ENCODE data around the gene SLC22A25. TPM values are rescaled to one million over a fixed set of nuclear protein-coding genes. Genes with fewer than 3 reads are reported as not detected.
A peak's percentile ranks its signal among the peaks of the same experiment; 100 is the strongest.

SLC22A25 gene
- polyA plus RNA-seq, 1 of the 3 experiments (the other 2 are of a cell fraction), result not detected

- H3K9ac ChIP-seq, result no peak overlapping the region
- H3K9me3 ChIP-seq, result no peaks in the 10 kb centered on the region
- POLR2A ChIA-PET, result no interaction called here
- no peaks in the 10 kb centered on the region for H3K36me3 ChIP-seq (replicated peaks in 1 of 2; ENCODE audit: control insufficient read depth in 1 of 2, insufficient read depth in 2 of 2, low read length in 1 of 2)
- H3K27ac ChIP-seq (ENCODE audit: low read depth in 2 of 2, low read length in 1 of 2), result no peak overlapping the region
- no peak overlapping the region for H3K4me3 ChIP-seq (ENCODE audit: low read depth in 2 of 2, low read length in 1 of 2)
- H3K9me2 ChIP-seq, result no peaks in the 10 kb centered on the region
- CTCF ChIA-PET, result interaction anchor here (1.4 kb wide), 2 partner anchors 239 to 251 kb away, joined by 3 to 4 read pairs; no protein-coding TSS in a partner anchor
- no peak overlapping the region for H3K4me2 ChIP-seq
- DNase-seq, result no peak
- H3F3A ChIP-seq (replicated peaks; ENCODE audit: insufficient read depth), result no peaks in the 10 kb centered on the region
- H2AFZ ChIP-seq (ENCODE audit: low read depth), result no peak overlapping the region
- no peaks in the 10 kb centered on the region for H3K27me3 ChIP-seq (ENCODE audit: insufficient read depth)
- H3K4me1 ChIP-seq (ENCODE audit: control insufficient read depth in 1 of 2, insufficient read depth in 2 of 2, low read depth in 1 of 2, low read length in 1 of 2), result no peaks in the 10 kb centered on the region
- 0% methylated on average over 1 of the region's 1 CpG for WGBS (ENCODE audit: low lambda C conversion rate)
- H3K79me2 ChIP-seq (ENCODE audit: insufficient read depth), result no peaks in the 10 kb centered on the region
- TF ChIP-seq, protein P1, sequence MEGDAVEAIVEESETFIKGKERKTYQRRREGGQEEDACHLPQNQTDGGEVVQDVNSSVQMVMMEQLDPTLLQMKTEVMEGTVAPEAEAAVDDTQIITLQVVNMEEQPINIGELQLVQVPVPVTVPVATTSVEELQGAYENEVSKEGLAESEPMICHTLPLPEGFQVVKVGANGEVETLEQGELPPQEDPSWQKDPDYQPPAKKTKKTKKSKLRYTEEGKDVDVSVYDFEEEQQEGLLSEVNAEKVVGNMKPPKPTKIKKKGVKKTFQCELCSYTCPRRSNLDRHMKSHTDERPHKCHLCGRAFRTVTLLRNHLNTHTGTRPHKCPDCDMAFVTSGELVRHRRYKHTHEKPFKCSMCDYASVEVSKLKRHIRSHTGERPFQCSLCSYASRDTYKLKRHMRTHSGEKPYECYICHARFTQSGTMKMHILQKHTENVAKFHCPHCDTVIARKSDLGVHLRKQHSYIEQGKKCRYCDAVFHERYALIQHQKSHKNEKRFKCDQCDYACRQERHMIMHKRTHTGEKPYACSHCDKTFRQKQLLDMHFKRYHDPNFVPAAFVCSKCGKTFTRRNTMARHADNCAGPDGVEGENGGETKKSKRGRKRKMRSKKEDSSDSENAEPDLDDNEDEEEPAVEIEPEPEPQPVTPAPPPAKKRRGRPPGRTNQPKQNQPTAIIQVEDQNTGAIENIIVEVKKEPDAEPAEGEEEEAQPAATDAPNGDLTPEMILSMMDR (IDR thresholded peaks at IDR 0.05), result peak; percentile 17; the same call in 1 of the 2 replicates
- TF ChIP-seq FOSL2 (IDR thresholded peaks at IDR 0.05; ENCODE audit: borderline replicate concordance, low read depth) (no peak), TCF12 (IDR thresholded peaks at IDR 0.05) (no peak)
- no peaks in the 10 kb centered on the region for H4K20me1 ChIP-seq (ENCODE audit: insufficient read depth)
Measured at GRCh38 chr11:63274776-63275175, 31.4 kb upstream of the SLC22A25 start.

- H4K20me1 ChIP-seq (ENCODE audit: insufficient read depth), result no peaks in the 10 kb centered on the region
- H3K27me3 ChIP-seq (ENCODE audit: insufficient read depth), result no peaks in the 10 kb centered on the region
- no peak overlapping the region for H3K4me3 ChIP-seq (ENCODE audit: low read depth in 2 of 2, low read length in 1 of 2)
- 10% methylated on average over 3 of the region's 3 CpGs for WGBS (ENCODE audit: low lambda C conversion rate)
- no peak for DNase-seq
- H3K9ac ChIP-seq, result no peak overlapping the region
- ChIA-PET POLR2A (no interaction called here), CTCF (interaction anchor here (1.4 kb wide), 2 partner anchors 238 to 250 kb away, joined by 3 to 4 read pairs; no protein-coding TSS in a partner anchor)
- no peak overlapping the region for H3K27ac ChIP-seq (ENCODE audit: low read depth in 2 of 2, low read length in 1 of 2)
- no peaks in the 10 kb centered on the region for H3K9me2 ChIP-seq
- H3K9me3 ChIP-seq, result no peaks in the 10 kb centered on the region
- H3K4me2 ChIP-seq, result no peak overlapping the region
- no peaks in the 10 kb centered on the region for H3F3A ChIP-seq (replicated peaks; ENCODE audit: insufficient read depth)
- TF ChIP-seq RFX5 (IDR thresholded peaks at IDR 0.05; ENCODE audit: low read length), result no peak
- TF ChIP-seq MAX (IDR thresholded peaks at IDR 0.05; ENCODE audit: low read depth), result no peak
- TF ChIP-seq EP300 (IDR thresholded peaks at IDR 0.05; ENCODE audit: borderline replicate concordance in 1 of 2, low read depth in 1 of 2, low read length in 1 of 2), result no peak
- TF ChIP-seq CHD2 (IDR thresholded peaks at IDR 0.05; ENCODE audit: low read length, partially characterized antibody), result no peak
- TF ChIP-seq, protein P2, sequence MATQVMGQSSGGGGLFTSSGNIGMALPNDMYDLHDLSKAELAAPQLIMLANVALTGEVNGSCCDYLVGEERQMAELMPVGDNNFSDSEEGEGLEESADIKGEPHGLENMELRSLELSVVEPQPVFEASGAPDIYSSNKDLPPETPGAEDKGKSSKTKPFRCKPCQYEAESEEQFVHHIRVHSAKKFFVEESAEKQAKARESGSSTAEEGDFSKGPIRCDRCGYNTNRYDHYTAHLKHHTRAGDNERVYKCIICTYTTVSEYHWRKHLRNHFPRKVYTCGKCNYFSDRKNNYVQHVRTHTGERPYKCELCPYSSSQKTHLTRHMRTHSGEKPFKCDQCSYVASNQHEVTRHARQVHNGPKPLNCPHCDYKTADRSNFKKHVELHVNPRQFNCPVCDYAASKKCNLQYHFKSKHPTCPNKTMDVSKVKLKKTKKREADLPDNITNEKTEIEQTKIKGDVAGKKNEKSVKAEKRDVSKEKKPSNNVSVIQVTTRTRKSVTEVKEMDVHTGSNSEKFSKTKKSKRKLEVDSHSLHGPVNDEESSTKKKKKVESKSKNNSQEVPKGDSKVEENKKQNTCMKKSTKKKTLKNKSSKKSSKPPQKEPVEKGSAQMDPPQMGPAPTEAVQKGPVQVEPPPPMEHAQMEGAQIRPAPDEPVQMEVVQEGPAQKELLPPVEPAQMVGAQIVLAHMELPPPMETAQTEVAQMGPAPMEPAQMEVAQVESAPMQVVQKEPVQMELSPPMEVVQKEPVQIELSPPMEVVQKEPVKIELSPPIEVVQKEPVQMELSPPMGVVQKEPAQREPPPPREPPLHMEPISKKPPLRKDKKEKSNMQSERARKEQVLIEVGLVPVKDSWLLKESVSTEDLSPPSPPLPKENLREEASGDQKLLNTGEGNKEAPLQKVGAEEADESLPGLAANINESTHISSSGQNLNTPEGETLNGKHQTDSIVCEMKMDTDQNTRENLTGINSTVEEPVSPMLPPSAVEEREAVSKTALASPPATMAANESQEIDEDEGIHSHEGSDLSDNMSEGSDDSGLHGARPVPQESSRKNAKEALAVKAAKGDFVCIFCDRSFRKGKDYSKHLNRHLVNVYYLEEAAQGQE (IDR thresholded peaks at IDR 0.05; ENCODE audit: low read depth, low read length), result no peak
- TF ChIP-seq, protein P1 (IDR thresholded peaks at IDR 0.05), result no peak
- TF ChIP-seq TAF1 (IDR thresholded peaks at IDR 0.05; ENCODE audit: borderline replicate concordance, low read depth, low read length), result no peak
- H3K36me3 ChIP-seq (replicated peaks in 1 of 2; ENCODE audit: control insufficient read depth in 1 of 2, insufficient read depth in 2 of 2, low read length in 1 of 2), result no peaks in the 10 kb centered on the region
- H3K4me1 ChIP-seq (ENCODE audit: control insufficient read depth in 1 of 2, insufficient read depth in 2 of 2, low read depth in 1 of 2, low read length in 1 of 2), result no peaks in the 10 kb centered on the region
- no peaks in the 10 kb centered on the region for H3K79me2 ChIP-seq (ENCODE audit: insufficient read depth)
- no peak overlapping the region for H2AFZ ChIP-seq (ENCODE audit: low read depth)
Measured at GRCh38 chr11:63273685-63274084, 30.3 kb upstream of the SLC22A25 start.

Data from SK-N-SH (cell line).